Liver (tissue), 2 donors: Measurements from ENCODE around the gene MCTP1.

Source experiments
- FOXA1 ChIP-seq: IDR thresholded peaks from 2 replicates; pipeline ENCODE4 v1.6.1; 2016; ENCODE audit warnings: antibody characterized with exemption
- TF ChIP-seq, protein P1 (sequence below): fragments of 150-350 bp; IDR thresholded peaks from 2 replicates; pipeline ENCODE4 v1.5.1; 2017; ENCODE audit warnings: improper control_type of control experiment, low read depth, low read length; ENCODE audit not compliant: missing input control
- donor health status: healthy.

DNA sequence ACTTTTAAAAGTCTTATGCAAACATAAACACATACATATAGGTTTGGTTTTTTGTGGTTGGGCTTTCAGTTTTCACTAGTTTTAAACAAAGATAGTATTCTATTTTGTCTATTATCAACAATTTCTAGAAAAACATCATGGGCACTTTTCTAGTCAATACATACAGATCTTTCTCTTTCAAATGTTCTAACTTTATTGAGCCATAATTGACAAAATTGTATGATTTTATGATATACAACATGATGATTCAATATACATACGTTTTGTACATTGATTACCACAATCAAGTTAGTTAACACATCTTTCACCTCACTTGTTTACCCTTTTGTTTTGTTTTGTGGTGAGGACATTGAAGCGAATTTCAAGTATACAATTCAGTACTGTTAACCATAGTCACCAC lies 265.9 kb downstream of the MCTP1 start:
- no peak for TF ChIP-seq FOXA1
- TF ChIP-seq, protein P1, sequence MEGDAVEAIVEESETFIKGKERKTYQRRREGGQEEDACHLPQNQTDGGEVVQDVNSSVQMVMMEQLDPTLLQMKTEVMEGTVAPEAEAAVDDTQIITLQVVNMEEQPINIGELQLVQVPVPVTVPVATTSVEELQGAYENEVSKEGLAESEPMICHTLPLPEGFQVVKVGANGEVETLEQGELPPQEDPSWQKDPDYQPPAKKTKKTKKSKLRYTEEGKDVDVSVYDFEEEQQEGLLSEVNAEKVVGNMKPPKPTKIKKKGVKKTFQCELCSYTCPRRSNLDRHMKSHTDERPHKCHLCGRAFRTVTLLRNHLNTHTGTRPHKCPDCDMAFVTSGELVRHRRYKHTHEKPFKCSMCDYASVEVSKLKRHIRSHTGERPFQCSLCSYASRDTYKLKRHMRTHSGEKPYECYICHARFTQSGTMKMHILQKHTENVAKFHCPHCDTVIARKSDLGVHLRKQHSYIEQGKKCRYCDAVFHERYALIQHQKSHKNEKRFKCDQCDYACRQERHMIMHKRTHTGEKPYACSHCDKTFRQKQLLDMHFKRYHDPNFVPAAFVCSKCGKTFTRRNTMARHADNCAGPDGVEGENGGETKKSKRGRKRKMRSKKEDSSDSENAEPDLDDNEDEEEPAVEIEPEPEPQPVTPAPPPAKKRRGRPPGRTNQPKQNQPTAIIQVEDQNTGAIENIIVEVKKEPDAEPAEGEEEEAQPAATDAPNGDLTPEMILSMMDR, result no peak
